GM21576 (cell line): ENCODE measurements around the gene TBCCD1.

Source experiments
- ATAC-seq: cut with Tn5 transposase; IDR thresholded peaks from one replicate; pipeline ENCODE4 v1.9.1; 2021; ENCODE audit warnings: mild to moderate bottlenecking, moderate library complexity; ENCODE audit not compliant: unreplicated experiment

The TBCCD1 gene

DNA sequence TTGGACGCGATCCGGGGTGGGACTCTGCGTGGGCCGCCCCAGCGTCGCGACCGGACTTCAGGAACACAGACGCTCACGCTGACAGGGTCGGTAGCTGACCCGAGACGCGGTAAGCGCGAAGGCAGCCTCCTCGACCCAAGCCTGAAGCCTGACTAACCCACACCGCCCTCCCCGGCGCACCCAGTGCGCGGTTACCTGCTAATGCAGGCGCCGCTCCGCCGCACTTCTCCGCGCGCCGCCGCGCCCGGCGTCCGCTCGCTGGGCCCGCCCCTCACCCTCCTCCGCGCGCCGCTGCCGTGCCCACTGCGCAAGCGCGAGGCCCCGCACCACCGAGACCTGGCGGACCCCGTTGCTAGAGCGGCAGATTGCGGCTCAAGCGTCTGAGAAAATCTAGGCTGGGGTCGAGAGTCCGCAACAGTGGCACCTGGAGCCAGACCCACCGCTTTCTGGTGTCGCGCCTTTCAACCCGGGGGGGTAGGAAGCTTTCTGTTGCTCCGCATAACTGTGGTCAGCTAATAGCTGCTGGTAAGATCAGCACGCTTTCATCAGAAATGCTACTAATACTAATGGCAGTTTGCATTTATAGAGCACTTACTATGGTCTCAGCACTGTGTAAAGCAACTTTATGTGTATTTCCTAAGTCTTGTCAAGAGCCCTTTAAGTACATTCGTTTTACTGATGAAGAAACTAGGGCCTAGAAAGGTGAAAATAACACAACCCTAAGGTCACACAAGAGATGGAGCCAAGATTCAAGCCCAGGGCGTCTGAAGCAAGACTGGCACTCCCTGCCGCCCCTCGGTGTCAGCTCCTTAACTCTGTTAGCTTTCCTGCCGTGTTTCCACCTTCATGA, at the start of gene TBCCD1:
Gene TBCCD1, minus strand, starts transcription at position 268 of the 850 bp plus-strand sequence. CDS start 3,010 bp downstream, outside the sequence.
- ATAC-seq = peak; percentile 40

- no peak for ATAC-seq
Measured at GRCh38 chr3:186616299-186616617, 49.1 kb upstream of the TBCCD1 start.

- ATAC-seq = peak; percentile 51
Measured at GRCh38 chr3:186614597-186615483, 47.7 kb upstream of the TBCCD1 start.

DNA sequence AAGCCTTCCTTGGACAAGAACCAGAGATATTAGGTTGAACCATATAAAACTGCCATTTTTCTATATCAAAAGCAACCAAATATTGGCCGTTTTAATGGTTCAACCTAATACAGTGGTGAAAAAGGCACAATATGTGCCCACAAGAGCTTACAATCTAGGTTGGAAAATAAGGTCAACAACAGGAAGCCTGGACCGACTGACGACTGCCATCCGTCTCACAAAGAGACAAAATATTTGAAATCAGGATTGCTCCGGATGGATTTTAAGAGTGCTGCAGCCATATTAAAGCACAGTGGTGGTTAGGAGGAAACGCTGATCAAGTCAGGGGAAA, 47.1 kb upstream of the TBCCD1 start:
- ATAC-seq = no peak

GRCh38 chr3:186613637-186614265, 46.6 kb upstream of the TBCCD1 start:
- ATAC-seq = no peak

- no peak for ATAC-seq
Measured at GRCh38 chr3:186612721-186613636, 45.8 kb upstream of the TBCCD1 start, which contains the start of gene AHSG. AHSG (plus strand) TSS chr3:186613060; CDS start chr3:186613142, 82 bp downstream.

DNA sequence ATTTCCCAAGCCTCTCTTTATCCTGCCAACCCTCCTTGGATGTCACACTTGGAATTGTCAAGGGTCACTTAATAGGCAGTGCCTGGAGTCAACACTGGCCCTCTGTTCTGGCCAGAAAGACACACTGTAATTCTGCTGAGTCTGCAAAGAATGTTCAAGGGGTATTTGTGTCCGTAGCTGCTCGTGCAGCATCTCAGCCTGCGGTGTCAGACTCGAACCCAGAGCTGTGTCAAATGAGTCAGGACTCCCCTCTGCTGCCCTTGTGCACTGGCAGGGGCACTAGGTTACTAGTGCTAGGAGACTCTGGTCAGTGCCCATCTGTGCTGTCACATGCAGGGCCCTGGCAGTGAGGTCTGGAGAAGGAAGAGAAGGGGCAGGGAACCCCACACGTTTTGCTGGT, 44.9 kb upstream of the TBCCD1 start:
- ATAC-seq = no peak

- no peak for ATAC-seq
Measured at GRCh38 chr3:186609247-186609868, 42.2 kb upstream of the TBCCD1 start.

GRCh38 chr3:186608624-186609215, 41.6 kb upstream of the TBCCD1 start:
- no peak for ATAC-seq

DNA sequence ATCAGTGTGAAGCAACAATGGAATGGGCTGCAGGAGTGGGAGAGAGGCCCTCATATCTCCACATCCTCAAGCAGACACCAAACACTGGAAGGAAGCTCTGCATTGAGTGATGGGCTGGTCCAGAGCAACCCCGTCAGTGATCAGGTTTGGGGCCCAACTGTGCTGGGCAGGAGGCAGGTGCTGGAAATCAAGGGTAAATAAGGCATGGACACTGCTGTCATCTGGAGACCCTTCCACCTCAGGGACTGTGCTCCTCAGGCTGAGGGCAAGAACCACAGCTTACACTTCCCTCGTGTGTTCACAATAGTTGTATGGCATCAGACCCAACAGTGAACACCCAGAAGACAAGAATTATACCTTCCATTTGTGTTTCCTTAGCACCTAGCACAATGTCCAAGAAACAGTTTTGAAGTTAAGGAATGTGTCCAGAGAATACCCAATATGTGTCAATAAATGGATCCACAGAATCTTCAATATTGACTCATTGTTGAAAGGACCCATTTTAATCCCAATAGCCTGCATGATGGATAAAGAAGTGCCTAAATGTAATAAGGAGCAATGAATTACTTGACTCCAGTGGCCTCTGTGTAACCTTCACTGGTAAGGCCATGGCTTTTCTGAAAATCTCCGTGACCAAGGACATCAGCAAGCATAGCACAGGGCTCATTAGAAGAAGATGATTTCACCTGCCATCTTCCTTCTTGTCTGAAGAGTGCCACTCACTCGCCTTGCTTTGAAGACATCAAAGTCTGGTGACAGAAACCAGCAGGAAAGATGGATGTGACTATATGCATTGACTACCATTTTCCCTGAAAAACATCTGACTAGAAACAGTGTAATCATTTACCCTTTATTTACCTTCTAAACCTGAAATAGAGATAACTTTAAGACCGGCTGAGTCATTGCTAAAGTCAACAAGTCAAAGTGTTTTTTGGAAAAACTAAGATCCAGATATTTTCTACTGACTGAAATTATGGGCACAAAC, 38.7 kb upstream of the TBCCD1 start:
- no peak for ATAC-seq

GRCh38 chr3:186605078-186605477, 37.9 kb upstream of the TBCCD1 start:
- ATAC-seq = no peak

DNA sequence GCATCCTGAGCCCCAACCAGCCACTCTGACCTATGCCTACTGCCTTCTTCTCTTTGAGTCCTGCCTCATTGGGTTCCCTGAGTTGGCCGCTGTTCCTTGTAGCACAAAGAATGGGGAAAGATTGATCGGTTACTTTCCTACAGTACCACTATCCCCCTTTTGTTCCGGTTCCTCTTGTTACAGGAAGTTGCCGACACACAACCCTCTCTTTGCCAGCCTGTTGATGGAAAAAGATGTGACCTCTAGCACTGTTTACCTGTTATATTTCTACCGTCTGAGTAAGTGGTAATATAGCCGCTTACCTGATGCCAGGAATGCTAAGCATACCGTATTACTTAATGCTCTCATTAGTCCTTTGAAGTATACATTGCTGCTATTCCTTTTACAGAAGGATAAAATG, 36.0 kb upstream of the TBCCD1 start:
- ATAC-seq = no peak

DNA sequence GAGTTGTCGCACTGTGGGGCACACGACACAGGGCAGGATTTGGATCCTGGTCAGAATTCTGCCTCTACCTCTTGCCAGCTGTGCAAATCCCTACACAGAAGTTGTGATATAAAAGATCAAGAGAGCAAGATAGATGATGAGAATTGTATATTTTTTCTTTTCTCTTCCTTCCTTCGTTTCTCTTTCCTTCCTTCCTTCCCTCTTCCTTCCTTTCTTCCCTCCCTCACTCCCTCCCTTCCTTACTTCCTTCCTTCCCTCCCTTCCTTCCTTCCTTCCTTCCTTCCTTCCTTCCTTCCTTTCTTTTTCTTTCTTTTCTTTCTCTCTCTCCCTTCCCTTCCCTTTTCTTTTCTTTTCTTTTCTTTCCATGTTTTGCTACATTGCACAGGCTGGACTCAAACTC, 33.8 kb upstream of the TBCCD1 start:
- no peak for ATAC-seq

DNA sequence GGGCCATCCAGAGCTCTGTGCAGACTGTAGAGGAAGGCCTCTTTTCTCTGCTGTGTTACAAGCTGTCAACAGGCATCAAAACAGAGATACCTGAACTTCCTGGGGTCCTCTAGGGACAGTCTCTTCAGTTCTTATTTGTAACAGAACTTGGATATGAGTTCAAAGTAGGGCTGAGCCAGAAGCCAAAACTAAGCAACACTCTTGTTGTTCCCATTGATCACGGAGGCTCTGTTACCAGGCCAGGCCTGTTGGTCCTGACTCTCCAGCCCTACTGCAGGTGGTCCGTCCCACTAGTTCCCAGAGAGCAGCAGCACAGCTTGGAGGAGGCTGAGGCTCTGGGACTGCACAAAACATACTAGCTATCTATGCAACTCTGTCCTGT, 32.6 kb upstream of the TBCCD1 start:
- ATAC-seq = no peak

DNA sequence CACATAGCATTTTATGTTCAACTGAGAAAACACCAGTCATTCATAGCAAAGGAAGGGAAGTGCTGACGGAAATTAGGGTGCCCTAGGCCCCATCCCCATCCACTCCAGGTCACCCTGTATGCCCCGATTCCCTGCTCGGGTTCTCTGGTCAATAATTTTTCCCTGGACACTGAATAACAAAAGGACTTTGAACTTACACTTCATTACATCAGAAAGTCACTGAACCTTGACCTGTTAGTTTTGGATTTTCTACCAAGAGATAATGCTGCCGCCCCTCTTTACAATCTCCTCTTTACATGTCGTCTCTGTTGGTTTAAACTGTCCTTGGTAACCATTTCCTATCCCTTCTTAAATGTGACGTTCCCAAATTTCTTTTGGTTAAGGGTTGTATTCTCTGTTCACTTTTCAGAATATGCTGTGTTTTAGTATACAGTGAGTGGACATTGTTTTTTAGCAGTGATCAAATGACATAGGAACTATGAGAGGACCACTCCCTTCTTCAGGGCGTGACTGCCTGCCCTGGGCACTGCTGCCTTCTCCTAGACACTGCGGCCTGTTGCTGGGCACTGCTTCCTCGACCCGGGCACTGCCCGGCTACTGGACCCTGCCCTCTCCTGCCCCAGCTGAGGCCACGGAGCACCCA, 32.1 kb upstream of the TBCCD1 start:
- ATAC-seq = no peak

DNA sequence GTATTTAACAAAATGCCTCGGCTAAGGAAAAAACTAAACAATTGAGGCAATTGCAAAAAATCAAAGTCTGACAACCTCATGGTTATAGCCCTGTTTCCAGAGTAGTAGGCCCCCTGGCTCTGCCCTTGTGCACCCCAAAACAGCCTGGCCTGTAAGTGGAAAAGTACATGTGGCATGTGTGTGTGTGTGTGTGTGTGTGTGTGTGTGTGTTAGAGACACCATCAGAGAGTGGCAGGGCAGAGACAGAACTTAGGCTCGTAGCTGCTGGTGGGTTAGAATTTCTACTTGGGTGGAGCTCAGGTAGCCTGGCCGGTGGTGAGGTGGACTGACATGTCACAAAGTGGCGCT, 31.6 kb upstream of the TBCCD1 start:
- ATAC-seq = no peak

- no peak for ATAC-seq
Measured at GRCh38 chr3:186598108-186598784, 31.1 kb upstream of the TBCCD1 start.
